Heart left ventricle (tissue), 16 donors: Measurements from ENCODE around the gene PRG3. TPM values are rescaled to one million over a fixed set of nuclear protein-coding genes. Genes with fewer than 3 reads are reported as not detected.
"Not testable (repeated sequence)": the region's sequence is repeated elsewhere in the genome, so short reads cannot be mapped to it uniquely, and the experiment has no call there.

Source experiments
- ATAC-seq, 4 donors: fragments of 200-7000 bp; cut with Tn5 transposase; one replicate each; pipeline ENCODE4 v1.9.1; 2020 to 2022; ENCODE audit warnings: moderate library complexity in 4 of 4, mild to moderate bottlenecking in 3 of 4, moderate number of reproducible peaks in 1 of 4
- DNase-seq, 5 donors: peaks; one replicate each; pipeline ENCODE4 v3.0.0-alpha.2; 2020
- H3K27ac ChIP-seq, 12 donors: fragments of 200-600 bp; sonication (generic) in 4 of 12; one replicate each; pipeline versions ENCODE4 v1.5.0 to v1.8.0; 2016 to 2022; ENCODE audit warnings: mild to moderate bottlenecking in 2 of 12
- H3K27me3 ChIP-seq, 9 donors: fragments of 200-600 bp; sonication (generic) in 2 of 9; one replicate each; pipeline versions ENCODE4 v1.5.1 to v1.8.0; 2016 to 2022; ENCODE audit warnings: mild to moderate bottlenecking in 3 of 9
- H3K36me3 ChIP-seq, 9 donors: fragments of 200-600 bp; sonication (generic) in 2 of 9; one replicate each; pipeline versions ENCODE4 v1.5.0 to v1.8.0; 2018 to 2022; ENCODE audit warnings: mild to moderate bottlenecking in 2 of 9
- H3K4me1 ChIP-seq, 12 donors: fragments of 200-600 bp; sonication (generic) in 4 of 12; one replicate each; pipeline versions ENCODE4 v1.5.0 to v1.8.0; 2016 to 2022; ENCODE audit warnings: mild to moderate bottlenecking in 3 of 12
- H3K4me3 ChIP-seq, 12 donors: fragments of 200-600 bp; sonication (generic) in 4 of 12; one replicate each; pipeline versions ENCODE4 v1.5.0 to v1.8.0; 2017 to 2022; ENCODE audit warnings: mild to moderate bottlenecking in 9 of 12, moderate library complexity in 4 of 12
- H3K9me3 ChIP-seq, 12 donors: fragments of 200-600 bp; sonication (generic) in 4 of 12; one replicate each; pipeline versions ENCODE4 v1.5.0 to v1.8.0; 2016 to 2022; ENCODE audit warnings: mild to moderate bottlenecking in 1 of 12
- CTCF ChIP-seq, 12 donors: fragments of 200-600 bp; sonication (generic) in 4 of 12; IDR thresholded peaks; one replicate each; pipeline versions ENCODE4 v1.5.0 to v1.8.0; 2018 to 2022; ENCODE audit warnings: antibody characterized with exemption in 12 of 12, mild to moderate bottlenecking in 5 of 12
- POLR2A ChIP-seq, 2 donors: fragments of 450-650 bp; IDR thresholded peaks; one replicate each; pipeline ENCODE4 v1.6.1; 2017; ENCODE audit warnings: antibody characterized with exemption in 2 of 2, mild to moderate bottlenecking in 2 of 2, moderate library complexity in 2 of 2
- WGBS, 4 donors: extraction: QIAGEN DNeasy Blood & Tissue Kit in 2 of 4; methylation state at CpG; one replicate each; pipeline versions ENCODE4 v1.1.5 to v1.1.7; 2013 to 2018; 5-methylcytosine and 5-hydroxymethylcytosine counted together
- intact Hi-C, 10 donors: fragments of 100-400 bp; cut with DNase I; formaldehyde crosslinking; loops; one replicate each; pipeline versions ENCODE4 v1.11.1 to v1.14.2; 2022
- polyA plus RNA-seq, 2 donors: library from polyadenylated mRNA; stranded (reverse); fragments of 200-250 nt; gene quantifications; one replicate each; pipeline ENCODE4 v1.2.3, GENCODE V29; 2013
- total RNA-seq, 9 donors: library from RNA; depleted of rRNA in 2 of 9; stranded (reverse); fragments of >200 nt in 2 of 9; fragmentation: NEBNext Ultra II Directional in 3 of 9; extraction: Animal tissue kit (Norgen Biotek cat#: 25700) in 3 of 9; gene quantifications; one replicate each; pipeline versions ENCODE4 v1.1.0 to v1.2.4, GENCODE V29; 2016 to 2023
- donor health status: ischemic (EF 13 %, LVEDD 7.1; RV severe dilation, severe dysfunction).
- donor health status: healthy with polysubstance abuse.
- donor health status: DM: no; HTN: yes; CAD: no.
- donor health status: DM: no; HTN: no; CAD: no.
- donor health status: ischemic (EF 25% LVEDD 6.9; RV normal size, moderate dysfunction).
- donor health status: ischemic (EF 25% LVEDD 5.7; RV mildly dilated, moderate dysfunction).
- donor health status: healthy.
- donor health status: DM: yes; HTN: yes; CAD: no.
- donor health status: ischemic (EF 35%, LVEDD 5.7; RV mildly dilated, moderate dysfunction).
- donor health status: nonischemic (EF 11% LVEDD 7.7; RV severe dilation, severe dysfunction).
- donor health status: DM: yes; HTN: yes; CAD: no.
- donor health status: PGD.
- donor health status: ischemic (EF 29% LVEDD 5.4; RV normal size, mild dysfunction).
- donor health status: nonischemic (EF 23%, LVEDD 6.1; RV moderate dilation, normal function).

The PRG3 gene
- total and polyA plus RNA-seq, 11 donors = not detected

- intact Hi-C loops = loop anchor here in 1 of 10 donors (5.0 kb wide), 1 partner anchor 189 kb away; no protein-coding TSS in a partner anchor
Observed at GRCh38 chr11:57338142-57338541, 42.8 kb downstream of the PRG3 start, which contains the start of gene P2RX3. P2RX3 (plus strand) TSS chr11:57338352; CDS start chr11:57338551, 199 bp downstream.

GRCh38 chr11:57336856-57337255 is 44.1 kb downstream of the PRG3 start:
- intact Hi-C loops = loop anchor here in 1 of 10 donors (5.0 kb wide), 1 partner anchor 190 kb away; no protein-coding TSS in a partner anchor
- peaks cover 0 to 25% (median 21%) of the 10 kb centered on the region in 9 donors for H3K36me3 ChIP-seq
- ATAC-seq, H3K4me3 ChIP-seq, H3K27me3 ChIP-seq, H3K27ac ChIP-seq, H3K9me3 ChIP-seq, DNase-seq: not testable (repeated sequence)
- WGBS, 4 donors = 87 to 94% (median 92%) methylated on average over 6 of the region's 6 CpGs
- H3K4me1 ChIP-seq = peaks cover 0 to 25% (median 16%) of the 10 kb centered on the region in 12 donors

More at GRCh38 chr11:57338142-57338541, 42.8 kb downstream of the PRG3 start, which contains the start of gene P2RX3:
- Histone ChIP-seq H3K27ac (peak within 1 kb of the TSS in 3 of 12 donors; percentile 16 to 46 (median 19)), H3K4me1 (peaks cover 0 to 25% (median 16%) of the 10 kb centered on the region in 12 donors), H3K4me3 (peak within 1 kb of the TSS in 5 of 12 donors; percentile 5 to 44 (median 34)), H3K36me3 (peaks cover 0 to 13% (median 8%) of the 10 kb centered on the region in 9 donors), H3K9me3 (no peaks in the 10 kb centered on the region), H3K27me3 (no peaks in the 10 kb centered on the region)
- no peak for ATAC-seq
- WGBS, 4 donors = 24 to 35% (median 35%) methylated on average over 4 of the region's 4 CpGs
- peak in 2 of 5 donors; percentile 40 to 75 for DNase-seq
- TF ChIP-seq POLR2A (IDR thresholded peaks at IDR 0.05) (no peak), CTCF (IDR thresholded peaks at IDR 0.05) (no peak)

- peak overlapping the region; percentile 62 to 94 (median 84) for H3K4me3 ChIP-seq
- H3K4me1 ChIP-seq = peaks cover 0 to 25% (median 16%) of the 10 kb centered on the region in 12 donors
- intact Hi-C loops = loop anchor here in 1 of 10 donors (5.0 kb wide), 1 partner anchor 191 kb away; no protein-coding TSS in a partner anchor
- ATAC-seq = peak in 2 of 4 donors; percentile 3 to 10
- 36 to 44% (median 41%) methylated on average over 12 of the region's 12 CpGs for WGBS, 4 donors
- no peaks in the 10 kb centered on the region for H3K9me3 ChIP-seq
- H3K36me3 ChIP-seq = peaks cover 0 to 32% (median 28%) of the 10 kb centered on the region in 9 donors
- no peaks in the 10 kb centered on the region for H3K27me3 ChIP-seq
- DNase-seq = no peak
- TF ChIP-seq POLR2A (IDR thresholded peaks at IDR 0.05) (no peak), CTCF (IDR thresholded peaks at IDR 0.05) (no peak)
- peak overlapping the region; percentile 70 to 96 (median 84) for H3K27ac ChIP-seq
Observed at GRCh38 chr11:57336111-57336666, 44.8 kb downstream of the PRG3 start.

- H3K27me3 ChIP-seq = no peaks in the 10 kb centered on the region
- intact Hi-C loops = loop anchor here in 1 of 10 donors (5.0 kb wide), 1 partner anchor 192 kb away; no protein-coding TSS in a partner anchor
Observed at GRCh38 chr11:57335343-57336110, 45.4 kb downstream of the PRG3 start, which contains the start of gene SSRP1. SSRP1 (minus strand) TSS chr11:57335892; CDS start chr11:57335121, 771 bp downstream.

More at GRCh38 chr11:57335343-57336110, 45.4 kb downstream of the PRG3 start, which contains the start of gene SSRP1:
- Histone ChIP-seq H3K27ac (peak within 1 kb of the TSS; percentile 70 to 96 (median 84)), H3K36me3 (peaks cover 0 to 39% (median 34%) of the 10 kb centered on the region in 9 donors), H3K9me3 (no peaks in the 10 kb centered on the region), H3K4me1 (peaks cover 0 to 25% (median 16%) of the 10 kb centered on the region in 12 donors), H3K4me3 (peak within 1 kb of the TSS; percentile 62 to 94 (median 84))
- TF ChIP-seq POLR2A (IDR thresholded peaks at IDR 0.05) (peak in 1 of 2 donors; percentile 36), CTCF (IDR thresholded peaks at IDR 0.05) (peak in 1 of 12 donors; percentile 24)
- WGBS, 4 donors = 0 to 1% (median 0%) methylated on average over 21 to 69 of the region's 69 CpGs
- DNase-seq (peak; percentile 89 to 94 (median 93)), ATAC-seq (peak; percentile 98 to 99 (median 98))
